ENCODE measurements around the gene RPN1.
"Not testable (repeated sequence)": the region's sequence is repeated elsewhere in the genome, so short reads cannot be mapped to it uniquely, and the experiment has no call there.

RPN1 gene

GRCh38 chr3:128613083-128613829, 37.4 kb downstream of the RPN1 start:
- DNase-seq (ENCODE audit: low read depth in 2 of 3, low spot score in 2 of 3) = no peak

DNA sequence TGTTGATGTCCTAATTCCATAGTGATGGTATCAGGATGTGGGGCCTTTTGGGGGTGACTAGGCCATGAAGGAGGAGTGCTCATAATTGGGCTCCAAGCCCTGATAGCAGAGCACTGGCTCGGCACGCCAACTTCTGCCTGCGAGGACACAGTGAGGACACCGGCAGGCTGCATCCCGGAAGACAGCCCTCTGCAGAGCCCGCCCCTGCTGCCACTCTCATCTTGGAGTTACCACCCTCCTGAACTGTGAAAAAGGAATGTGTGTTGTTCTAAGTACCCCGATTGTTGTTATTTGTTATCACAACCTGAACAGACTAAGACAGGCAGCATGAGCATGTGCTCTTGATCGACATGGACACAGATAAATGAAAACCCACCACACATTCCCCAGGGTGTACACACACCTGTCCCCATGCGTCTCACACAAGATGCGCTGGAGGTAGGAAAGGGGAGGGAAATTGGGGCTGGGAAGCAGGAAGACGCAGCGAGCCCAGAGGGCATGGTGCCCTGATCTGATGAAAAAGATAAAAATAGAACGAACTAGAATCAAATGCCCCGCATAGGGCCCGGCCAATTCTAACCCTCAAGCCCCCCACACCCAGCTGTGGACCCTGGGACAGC, 40.1 kb downstream of the RPN1 start:
- DNase-seq (ENCODE audit: low read depth in 2 of 3, low spot score in 2 of 3) = no peak

GRCh38 chr3:128609294-128609693, 41.3 kb downstream of the RPN1 start:
- DNase-seq (ENCODE audit: low read depth in 2 of 3, low spot score in 2 of 3) = no peak

GRCh38 chr3:128607710-128608048, 42.9 kb downstream of the RPN1 start:
- DNase-seq (ENCODE audit: low read depth in 2 of 3, low spot score in 2 of 3) = no peak

DNA sequence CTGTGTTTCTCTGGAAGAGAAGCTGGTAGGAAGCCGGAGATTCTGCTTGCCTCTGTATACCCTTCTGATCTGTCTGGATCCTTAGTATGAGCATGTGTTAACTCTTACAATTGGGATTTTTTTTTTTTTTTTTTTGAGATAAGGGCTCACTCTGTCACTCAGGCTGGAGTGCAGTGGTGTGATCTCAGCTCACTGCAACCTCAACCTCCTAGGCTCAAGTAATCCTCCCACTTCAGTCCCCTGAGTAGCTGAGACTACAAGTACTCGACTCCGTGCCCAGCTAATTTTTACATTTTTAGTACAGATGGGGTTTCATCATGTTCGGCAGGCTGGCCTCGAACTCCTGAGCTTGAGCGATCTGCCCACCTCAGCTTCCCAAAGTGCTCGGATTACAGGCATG, 44.5 kb downstream of the RPN1 start:
- DNase-seq (ENCODE audit: low read depth in 2 of 3, low spot score in 2 of 3) = no peak

DNA sequence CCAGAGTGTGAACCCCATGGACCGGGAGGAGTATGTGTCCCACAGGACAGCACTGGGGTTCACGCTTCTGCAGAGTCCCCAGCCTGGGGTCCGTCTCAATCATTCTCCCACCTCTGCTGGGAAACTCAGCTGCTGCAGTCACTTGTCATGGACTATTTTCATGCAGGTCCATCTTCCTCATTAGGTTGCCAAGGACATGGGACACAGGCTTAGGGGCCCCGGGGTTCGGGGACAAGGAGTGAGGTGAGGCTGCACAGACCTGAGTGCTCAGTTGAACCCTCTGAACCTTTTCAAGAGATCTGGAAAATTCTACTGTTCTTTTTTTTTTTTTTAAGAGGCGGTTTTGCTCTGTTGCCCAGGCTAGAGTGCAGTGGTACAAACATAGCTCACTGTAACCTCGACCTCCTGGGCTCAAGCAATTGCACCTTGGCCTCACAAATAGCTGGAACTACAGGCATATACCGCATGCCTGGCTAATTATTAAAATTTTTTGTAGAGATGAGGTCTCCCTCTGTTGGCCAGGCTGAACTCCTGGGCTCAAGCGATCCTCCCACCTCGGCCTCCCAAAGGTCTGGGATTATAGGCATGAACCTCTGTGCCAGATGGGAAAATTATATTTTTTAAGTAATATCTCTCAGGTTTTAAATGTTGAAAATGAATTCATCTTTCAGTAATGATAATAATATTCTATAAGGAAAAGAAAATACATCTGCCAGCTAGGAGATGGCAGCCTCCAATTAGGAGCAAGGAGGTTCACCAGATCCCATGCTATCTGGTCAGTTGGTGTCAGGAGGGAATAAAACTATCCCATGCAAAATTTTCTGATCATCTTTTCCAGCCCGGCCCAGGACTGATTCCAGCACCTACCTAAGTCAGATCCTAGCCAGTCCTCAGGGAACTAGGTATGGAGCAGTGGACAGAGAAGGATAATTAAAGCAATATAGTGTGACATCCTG, 45.2 kb downstream of the RPN1 start:
- DNase-seq (ENCODE audit: low read depth in 2 of 3, low spot score in 2 of 3) = no peak

DNA sequence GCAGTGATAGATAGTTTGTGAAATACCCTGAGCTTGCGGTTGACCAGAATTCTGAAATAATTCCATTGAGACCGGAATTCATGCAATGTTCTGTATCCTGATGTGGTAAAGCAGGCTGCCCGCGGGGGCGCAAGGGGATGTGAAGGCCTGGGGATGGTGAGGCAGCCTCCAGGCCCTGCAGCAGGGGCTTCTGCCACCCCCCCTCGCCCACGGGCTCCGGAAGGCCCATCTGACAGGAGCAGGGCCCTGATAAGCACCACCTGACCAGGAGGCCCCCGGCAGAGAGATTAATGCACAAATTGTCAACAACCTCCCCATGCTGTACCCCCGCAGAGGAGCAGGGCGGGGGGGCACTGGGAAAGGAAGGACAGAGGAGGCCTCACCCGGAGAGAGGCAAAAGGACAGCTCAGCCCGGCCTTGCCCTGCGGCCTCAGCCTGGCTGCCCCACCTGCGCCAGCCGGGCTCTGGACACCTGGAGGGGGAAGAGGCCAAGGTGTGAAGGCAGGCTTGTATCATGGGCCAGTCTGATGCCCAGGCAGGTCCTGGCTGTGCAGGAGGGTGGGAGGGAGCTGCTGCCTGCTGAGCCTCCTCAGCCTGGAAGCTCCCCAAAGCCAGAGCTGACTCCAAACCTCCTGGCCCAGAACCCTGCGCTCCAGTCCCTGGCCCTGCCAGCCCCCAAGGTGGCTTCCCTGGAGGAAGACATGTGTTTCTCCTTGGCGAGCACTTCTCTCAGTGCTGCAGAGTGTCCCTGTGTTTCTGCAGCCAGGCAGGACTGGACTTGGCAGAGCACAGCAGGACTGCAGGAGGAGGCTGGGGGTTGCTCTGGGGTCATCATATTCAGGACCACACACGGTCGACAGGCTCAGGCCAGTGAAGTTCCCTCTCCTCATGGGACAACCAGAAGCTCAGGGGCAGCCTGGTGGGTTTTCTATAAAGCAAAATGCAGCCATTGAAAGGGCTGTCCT, 46.5 kb downstream of the RPN1 start:
- DNase-seq (ENCODE audit: low read depth in 2 of 3, low spot score in 2 of 3) = no peak

DNA sequence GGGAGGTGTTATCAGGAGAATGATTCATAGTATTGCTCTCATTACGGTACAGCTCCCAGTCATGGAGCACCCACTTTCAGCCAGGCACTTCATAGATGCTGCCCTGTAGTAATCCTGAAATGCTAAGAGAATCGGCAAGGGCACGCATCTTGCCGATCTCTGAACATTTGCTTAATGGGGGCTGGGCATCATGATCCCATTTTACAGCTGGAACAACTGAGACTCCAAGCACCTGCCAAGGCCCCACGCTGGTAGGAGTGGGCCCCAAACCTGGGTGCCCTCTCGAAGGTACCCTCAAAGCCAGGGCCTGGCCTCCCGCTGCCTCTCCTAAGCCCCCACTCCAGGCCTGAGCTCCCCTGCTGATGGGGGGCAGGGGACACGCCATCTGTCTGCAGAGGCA, 47.3 kb downstream of the RPN1 start:
- no peak for DNase-seq (ENCODE audit: low read depth in 2 of 3, low spot score in 2 of 3)

GRCh38 chr3:128598884-128599664, 51.5 kb downstream of the RPN1 start:
- DNase-seq (ENCODE audit: low read depth in 2 of 3, low spot score in 2 of 3) = no peak

DNA sequence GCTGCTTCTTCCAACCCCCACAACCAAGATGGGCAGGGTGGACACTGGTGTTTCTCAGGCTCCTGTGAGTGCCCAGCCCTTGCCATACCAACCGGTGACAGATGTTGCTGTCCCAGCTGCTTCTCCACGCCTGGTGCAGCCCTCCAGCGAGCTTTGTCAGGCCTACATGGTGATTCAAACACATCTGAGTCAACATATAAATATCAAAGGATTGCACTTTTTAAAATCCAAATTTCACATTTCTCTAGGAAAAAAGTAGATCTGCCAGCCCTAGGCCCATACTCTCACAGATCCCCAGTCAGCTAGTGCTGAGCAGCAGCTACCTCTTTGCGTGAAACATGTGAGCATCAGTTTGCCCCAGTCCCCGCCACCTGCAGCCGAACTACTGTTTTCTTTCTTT, 52.7 kb downstream of the RPN1 start:
- no peak for DNase-seq (ENCODE audit: low read depth in 2 of 3, low spot score in 2 of 3)

- DNase-seq (ENCODE audit: low read depth in 2 of 3, low spot score in 2 of 3) = no peak
Observed at GRCh38 chr3:128592864-128593263, 57.8 kb downstream of the RPN1 start.

DNA sequence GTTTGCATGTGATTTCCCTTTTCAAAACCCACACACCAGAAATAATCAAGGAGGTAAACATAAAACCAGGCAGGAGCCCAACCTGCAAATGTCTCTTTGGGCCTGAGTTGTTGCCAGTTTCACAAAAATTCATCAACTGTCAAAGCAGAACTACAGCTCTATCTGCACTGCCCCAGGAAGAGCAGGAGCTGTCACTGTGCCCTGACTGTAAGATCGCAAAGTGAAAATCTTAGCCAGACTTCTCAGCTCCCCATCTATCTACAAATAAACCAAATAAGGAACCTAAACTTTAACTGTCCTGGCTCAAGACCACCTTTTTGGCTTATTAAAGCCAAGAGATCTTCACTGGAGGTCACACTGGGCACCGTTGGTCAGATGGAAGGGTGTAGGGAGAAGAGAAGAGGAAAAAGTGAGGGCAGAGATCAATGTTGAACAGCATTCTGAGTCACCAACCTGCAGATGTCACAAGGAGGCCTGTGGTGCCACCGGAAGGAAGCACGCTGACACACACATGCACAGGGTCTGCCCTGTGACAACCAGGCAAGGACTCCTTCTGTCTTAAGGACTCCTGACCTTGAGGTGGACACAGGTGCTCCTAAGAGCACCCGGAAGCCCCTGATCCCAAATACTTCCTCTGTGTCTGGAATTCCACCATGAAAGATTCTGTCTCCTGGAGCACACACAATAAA, 58.7 kb downstream of the RPN1 start:
- no peak for DNase-seq (ENCODE audit: low read depth in 2 of 3, low spot score in 2 of 3)

- DNase-seq (ENCODE audit: low read depth in 2 of 3, low spot score in 2 of 3) = no peak
Observed at GRCh38 chr3:128590948-128591347, 59.7 kb downstream of the RPN1 start.

- DNase-seq (ENCODE audit: low read depth in 2 of 3, low spot score in 2 of 3) = not testable (repeated sequence)
Observed at GRCh38 chr3:128589985-128590384, 60.6 kb downstream of the RPN1 start.

DNA sequence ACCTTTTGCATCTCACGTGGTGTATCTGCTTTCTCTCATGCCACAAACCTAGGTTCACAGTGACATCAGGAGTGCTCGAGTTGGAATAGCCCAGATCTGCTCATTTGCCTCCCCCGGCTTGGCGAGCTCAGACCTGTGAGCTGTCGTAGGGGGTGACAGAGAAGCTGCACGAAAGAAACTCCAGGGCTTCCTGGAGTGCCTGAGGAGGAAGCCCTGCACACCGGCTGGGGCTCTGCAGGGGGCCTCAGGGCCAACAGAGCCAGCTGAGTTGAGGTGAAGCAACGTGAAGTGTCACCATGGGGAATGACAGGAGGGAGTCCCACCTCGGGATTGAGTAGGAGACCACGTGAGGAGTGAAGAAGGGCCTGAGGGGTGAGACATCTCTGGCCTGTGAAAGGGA, 62.5 kb downstream of the RPN1 start:
- no peak for DNase-seq (ENCODE audit: low read depth in 2 of 3, low spot score in 2 of 3)

DNA sequence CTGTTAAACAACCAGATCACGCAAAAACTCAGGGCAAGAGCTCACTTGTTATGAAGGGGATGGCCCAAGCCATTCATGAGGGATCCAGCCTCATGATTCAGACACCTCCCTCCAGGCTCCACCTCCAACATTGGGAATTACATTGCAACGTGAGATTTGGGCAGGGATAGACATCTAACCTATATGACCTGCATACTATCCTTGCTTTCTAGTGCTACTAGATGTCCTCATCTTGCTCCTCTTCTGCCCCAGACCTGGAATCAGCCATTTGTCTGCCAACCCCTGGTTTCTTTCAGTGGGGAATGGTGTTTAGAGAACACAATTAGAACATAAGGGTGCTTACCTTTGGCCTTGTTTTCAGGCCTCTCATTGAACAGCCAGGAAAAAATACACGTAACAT, 63.2 kb downstream of the RPN1 start:
- no peak for DNase-seq (ENCODE audit: low read depth in 2 of 3, low spot score in 2 of 3)

- not testable (repeated sequence) for DNase-seq (ENCODE audit: low read depth in 2 of 3, low spot score in 2 of 3)
Observed at GRCh38 chr3:128586932-128587331, 63.7 kb downstream of the RPN1 start.

DNA sequence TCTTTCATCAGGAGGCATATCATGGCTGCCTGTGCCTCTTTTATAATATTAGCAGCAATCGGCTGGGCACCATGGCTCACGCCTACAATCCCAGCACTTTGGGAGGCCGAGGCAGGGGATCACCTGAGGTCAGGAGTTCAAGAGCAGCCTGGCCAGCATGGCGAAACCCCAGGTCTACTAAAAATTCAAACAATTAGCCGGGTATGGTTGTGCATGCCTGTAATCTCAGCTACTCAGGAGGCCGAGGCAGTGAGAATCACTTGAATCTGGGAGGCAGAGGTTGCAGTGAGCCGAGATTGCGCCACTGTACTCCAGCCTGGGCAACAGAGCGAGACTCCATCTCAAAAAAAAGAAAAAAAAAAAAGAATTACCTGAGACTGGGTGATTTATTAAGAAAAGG, 64.2 kb downstream of the RPN1 start:
- not testable (repeated sequence) for DNase-seq (ENCODE audit: low read depth in 2 of 3, low spot score in 2 of 3)

GRCh38 chr3:128585974-128586373, 64.6 kb downstream of the RPN1 start:
- DNase-seq (ENCODE audit: low read depth in 2 of 3, low spot score in 2 of 3) = no peak

Measured in activated CD8-positive, alpha-beta memory T cell treated with anti-CD3 and anti-CD28 coated beads for 48 hours (primary cell).